SK-N-SH (cell line): ENCODE results near the gene CPT1B.

Source experiments
- EP300 ChIP-seq, 2 experiments: IDR thresholded peaks; 2 replicates each; pipeline versions ENCODE4 v1.4.0 to v1.6.1; 2012; ENCODE audit warnings: borderline replicate concordance in 1 of 2, low read depth in 1 of 2, low read length in 1 of 2
- EZH2phosphoT487 ChIP-seq: fragments of 200-600 bp; sonication (generic); IDR thresholded peaks from 2 replicates; pipeline ENCODE4 v1.6.1; 2017; ENCODE audit warnings: low read depth, mixed run types, mild to moderate bottlenecking, antibody characterized with exemption, moderate library complexity, borderline replicate concordance
- GABPA ChIP-seq: IDR thresholded peaks from 2 replicates; pipeline ENCODE4 v1.4.0; 2012; ENCODE audit warnings: low read depth, mild to moderate bottlenecking
- JUND ChIP-seq: IDR thresholded peaks from 2 replicates; pipeline ENCODE4 v1.4.0; 2012
- TF ChIP-seq, protein P1 (sequence below): IDR thresholded peaks from 2 replicates; pipeline ENCODE4 v1.4.0; 2012; ENCODE audit warnings: low read depth
- TF ChIP-seq, protein P2 (sequence below): fragments of 200-600 bp; sonication (generic); IDR thresholded peaks from 2 replicates; pipeline ENCODE4 v1.6.1; 2017; ENCODE audit warnings: antibody characterized with exemption, mild to moderate bottlenecking, moderate library complexity
- TF ChIP-seq, protein P3 (sequence below): IDR thresholded peaks from 2 replicates; pipeline ENCODE4 v1.6.1; 2012; ENCODE audit warnings: mild to moderate bottlenecking, low read depth, low read length, moderate library complexity
- TF ChIP-seq, protein P4 (sequence below): fragments of 150-350 bp; IDR thresholded peaks from 2 replicates; pipeline ENCODE4 v1.6.1; 2016; ENCODE audit warnings: mild to moderate bottlenecking, low read depth, low read length

DNA sequence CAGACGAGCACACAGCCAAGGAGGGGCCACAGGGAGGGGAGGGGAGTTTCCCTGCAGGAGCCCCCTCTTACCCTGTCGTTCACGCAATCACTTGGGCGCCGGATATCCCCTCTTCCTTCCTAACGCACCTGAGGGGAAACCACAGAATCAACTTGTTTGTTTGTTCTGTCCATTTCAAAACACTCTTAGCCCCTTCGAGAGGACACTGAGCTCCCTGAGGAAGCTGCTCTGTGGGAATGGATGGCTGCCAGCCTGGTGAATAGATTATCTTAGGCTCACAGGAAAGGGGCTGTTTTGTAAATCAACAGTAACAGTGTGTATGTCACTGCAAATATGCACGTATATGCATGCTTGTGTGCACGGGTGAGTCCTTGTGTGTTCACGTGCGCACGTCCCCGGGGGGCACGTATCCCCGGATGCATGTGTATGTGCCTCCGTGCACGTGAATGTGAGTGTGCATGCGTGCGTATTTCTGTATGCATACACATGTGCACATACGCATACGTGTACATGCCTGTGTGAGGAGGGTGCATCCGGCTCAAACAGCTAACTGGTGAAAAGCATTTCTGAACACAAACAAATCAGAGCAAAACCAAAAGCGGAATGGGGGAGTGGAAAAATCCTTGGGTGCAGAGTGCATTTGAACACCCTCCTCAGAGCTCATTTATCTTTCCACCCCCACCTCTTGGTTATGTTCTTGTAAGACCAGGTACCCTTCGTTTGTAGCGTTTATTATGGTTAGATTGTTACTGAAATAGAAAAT, 42.5 kb upstream of the CPT1B start:
- TF ChIP-seq, protein P1, sequence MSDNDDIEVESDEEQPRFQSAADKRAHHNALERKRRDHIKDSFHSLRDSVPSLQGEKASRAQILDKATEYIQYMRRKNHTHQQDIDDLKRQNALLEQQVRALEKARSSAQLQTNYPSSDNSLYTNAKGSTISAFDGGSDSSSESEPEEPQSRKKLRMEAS = no peak; the same call in 1 of the 2 replicates
- TF ChIP-seq, protein P2, sequence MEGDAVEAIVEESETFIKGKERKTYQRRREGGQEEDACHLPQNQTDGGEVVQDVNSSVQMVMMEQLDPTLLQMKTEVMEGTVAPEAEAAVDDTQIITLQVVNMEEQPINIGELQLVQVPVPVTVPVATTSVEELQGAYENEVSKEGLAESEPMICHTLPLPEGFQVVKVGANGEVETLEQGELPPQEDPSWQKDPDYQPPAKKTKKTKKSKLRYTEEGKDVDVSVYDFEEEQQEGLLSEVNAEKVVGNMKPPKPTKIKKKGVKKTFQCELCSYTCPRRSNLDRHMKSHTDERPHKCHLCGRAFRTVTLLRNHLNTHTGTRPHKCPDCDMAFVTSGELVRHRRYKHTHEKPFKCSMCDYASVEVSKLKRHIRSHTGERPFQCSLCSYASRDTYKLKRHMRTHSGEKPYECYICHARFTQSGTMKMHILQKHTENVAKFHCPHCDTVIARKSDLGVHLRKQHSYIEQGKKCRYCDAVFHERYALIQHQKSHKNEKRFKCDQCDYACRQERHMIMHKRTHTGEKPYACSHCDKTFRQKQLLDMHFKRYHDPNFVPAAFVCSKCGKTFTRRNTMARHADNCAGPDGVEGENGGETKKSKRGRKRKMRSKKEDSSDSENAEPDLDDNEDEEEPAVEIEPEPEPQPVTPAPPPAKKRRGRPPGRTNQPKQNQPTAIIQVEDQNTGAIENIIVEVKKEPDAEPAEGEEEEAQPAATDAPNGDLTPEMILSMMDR = no peak; the same call in 1 of the 2 replicates
- TF ChIP-seq GABPA (no peak), EZH2phosphoT487 (no peak), JUND (no peak), EP300 (IDR thresholded peaks at IDR 0.05; ENCODE audit: borderline replicate concordance in 1 of 2, low read depth in 1 of 2, low read length in 1 of 2) (no peak)
- TF ChIP-seq, protein P3, sequence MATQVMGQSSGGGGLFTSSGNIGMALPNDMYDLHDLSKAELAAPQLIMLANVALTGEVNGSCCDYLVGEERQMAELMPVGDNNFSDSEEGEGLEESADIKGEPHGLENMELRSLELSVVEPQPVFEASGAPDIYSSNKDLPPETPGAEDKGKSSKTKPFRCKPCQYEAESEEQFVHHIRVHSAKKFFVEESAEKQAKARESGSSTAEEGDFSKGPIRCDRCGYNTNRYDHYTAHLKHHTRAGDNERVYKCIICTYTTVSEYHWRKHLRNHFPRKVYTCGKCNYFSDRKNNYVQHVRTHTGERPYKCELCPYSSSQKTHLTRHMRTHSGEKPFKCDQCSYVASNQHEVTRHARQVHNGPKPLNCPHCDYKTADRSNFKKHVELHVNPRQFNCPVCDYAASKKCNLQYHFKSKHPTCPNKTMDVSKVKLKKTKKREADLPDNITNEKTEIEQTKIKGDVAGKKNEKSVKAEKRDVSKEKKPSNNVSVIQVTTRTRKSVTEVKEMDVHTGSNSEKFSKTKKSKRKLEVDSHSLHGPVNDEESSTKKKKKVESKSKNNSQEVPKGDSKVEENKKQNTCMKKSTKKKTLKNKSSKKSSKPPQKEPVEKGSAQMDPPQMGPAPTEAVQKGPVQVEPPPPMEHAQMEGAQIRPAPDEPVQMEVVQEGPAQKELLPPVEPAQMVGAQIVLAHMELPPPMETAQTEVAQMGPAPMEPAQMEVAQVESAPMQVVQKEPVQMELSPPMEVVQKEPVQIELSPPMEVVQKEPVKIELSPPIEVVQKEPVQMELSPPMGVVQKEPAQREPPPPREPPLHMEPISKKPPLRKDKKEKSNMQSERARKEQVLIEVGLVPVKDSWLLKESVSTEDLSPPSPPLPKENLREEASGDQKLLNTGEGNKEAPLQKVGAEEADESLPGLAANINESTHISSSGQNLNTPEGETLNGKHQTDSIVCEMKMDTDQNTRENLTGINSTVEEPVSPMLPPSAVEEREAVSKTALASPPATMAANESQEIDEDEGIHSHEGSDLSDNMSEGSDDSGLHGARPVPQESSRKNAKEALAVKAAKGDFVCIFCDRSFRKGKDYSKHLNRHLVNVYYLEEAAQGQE = no peak
- TF ChIP-seq, protein P4, sequence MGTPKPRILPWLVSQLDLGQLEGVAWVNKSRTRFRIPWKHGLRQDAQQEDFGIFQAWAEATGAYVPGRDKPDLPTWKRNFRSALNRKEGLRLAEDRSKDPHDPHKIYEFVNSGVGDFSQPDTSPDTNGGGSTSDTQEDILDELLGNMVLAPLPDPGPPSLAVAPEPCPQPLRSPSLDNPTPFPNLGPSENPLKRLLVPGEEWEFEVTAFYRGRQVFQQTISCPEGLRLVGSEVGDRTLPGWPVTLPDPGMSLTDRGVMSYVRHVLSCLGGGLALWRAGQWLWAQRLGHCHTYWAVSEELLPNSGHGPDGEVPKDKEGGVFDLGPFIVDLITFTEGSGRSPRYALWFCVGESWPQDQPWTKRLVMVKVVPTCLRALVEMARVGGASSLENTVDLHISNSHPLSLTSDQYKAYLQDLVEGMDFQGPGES = no peak
